ENCODE measurements around the gene FLNB. TPM values are rescaled to one million over a fixed set of nuclear protein-coding genes. Genes with fewer than 3 reads are reported as not detected.

Gene FLNB
- total RNA-seq, 1 experiment from 2014 or later: 127 TPM

GRCh38 chr3:58011580-58011979, 3.4 kb downstream of the FLNB start:
- Mint-ChIP-seq H3K4me1 (peaks cover 71% of the 10 kb centered on the region), H3K27ac (peak overlapping the region; percentile 81; the same call in 1 of the 2 replicates), H3K27me3 (ENCODE audit: low read depth) (no peaks in the 10 kb centered on the region), H3K9me3 (no peaks in the 10 kb centered on the region), H3K4me3 (peak overlapping the region; percentile 92), H3K36me3 (no peaks in the 10 kb centered on the region; the same call in 1 of the 2 replicates)
- POLR2A ChIA-PET: interaction anchor here (1.2 to 1.8 kb wide), 2 partner anchors 8 to 38 kb away, joined by 3 to 8 read pairs; no protein-coding TSS in a partner anchor
- DNase-seq (ENCODE audit: low spot score) (no peak), ATAC-seq (no peak)
- TF ChIP-seq ZNF396 (CRISPR knock-in tag; IDR thresholded peaks at IDR 0.05; ENCODE audit: borderline replicate concordance): no peak
- no peak for TF ChIP-seq E2F1 (CRISPR knock-in tag; IDR thresholded peaks at IDR 0.05)
- no peak for TF ChIP-seq NFATC4 (CRISPR knock-in tag; IDR thresholded peaks at IDR 0.05)
- no peak for TF ChIP-seq JUN (CRISPR knock-in tag; IDR thresholded peaks at IDR 0.05)
- TF ChIP-seq ZNF232 (CRISPR knock-in tag; IDR thresholded peaks at IDR 0.05): no peak
- no peak for TF ChIP-seq NFE2L1 (CRISPR knock-in tag; IDR thresholded peaks at IDR 0.05)
- no peak for TF ChIP-seq ZNF671 (CRISPR knock-in tag; IDR thresholded peaks at IDR 0.05)
- no peak for TF ChIP-seq E2F5 (CRISPR knock-in tag; IDR thresholded peaks at IDR 0.05)
- TF ChIP-seq TCF7 (CRISPR knock-in tag; IDR thresholded peaks at IDR 0.05; ENCODE audit: low read depth): no peak
- no peak for TF ChIP-seq RELA (CRISPR knock-in tag; IDR thresholded peaks at IDR 0.05; ENCODE audit: borderline replicate concordance)
- TF ChIP-seq MYBL2 (CRISPR knock-in tag; IDR thresholded peaks at IDR 0.05): no peak
- TF ChIP-seq ATF1 (CRISPR knock-in tag; IDR thresholded peaks at IDR 0.05): no peak
- no peak for TF ChIP-seq GABPB1 (CRISPR knock-in tag; IDR thresholded peaks at IDR 0.05)
- no peak for TF ChIP-seq ARID4B (CRISPR knock-in tag; IDR thresholded peaks at IDR 0.05; ENCODE audit: borderline replicate concordance)
- no peak for TF ChIP-seq MXD4 (CRISPR knock-in tag; IDR thresholded peaks at IDR 0.05; ENCODE audit: borderline replicate concordance)
- CTCF ChIA-PET: interaction anchor here (0.6 to 1.8 kb wide), 5 partner anchors 8 to 296 kb away, joined by 3 to 17 read pairs (median 5); partner anchors contain the start of genes HTD2 and RPP14

GRCh38 chr3:58012302-58012701, 4.1 kb downstream of the FLNB start:
- H3K27ac Mint-ChIP-seq: no peak overlapping the region; the same call in 1 of the 2 replicates
- H3K4me1 Mint-ChIP-seq: peaks cover 77% of the 10 kb centered on the region
- no peak for TF ChIP-seq ZNF281 (CRISPR knock-in tag; IDR thresholded peaks at IDR 0.05)
- TF ChIP-seq ZNF425 (CRISPR knock-in tag; conservative IDR thresholded peaks at IDR 0.05): no peak
- no peak for TF ChIP-seq ELF4 (CRISPR knock-in tag; IDR thresholded peaks at IDR 0.05; ENCODE audit: low read depth)
- TF ChIP-seq IRF2 (CRISPR knock-in tag; IDR thresholded peaks at IDR 0.05; ENCODE audit: borderline replicate concordance, low read depth): no peak
- no peaks in the 10 kb centered on the region; the same call in 1 of the 2 replicates for H3K36me3 Mint-ChIP-seq
- H3K9me3 Mint-ChIP-seq: no peaks in the 10 kb centered on the region
- DNase-seq (ENCODE audit: low spot score) (no peak), ATAC-seq (no peak)
- CTCF ChIA-PET: interaction anchor here (2.1 kb wide), 1 partner anchor 165 kb away, joined by 9 read pairs; no protein-coding TSS in a partner anchor
- H3K27me3 Mint-ChIP-seq (ENCODE audit: low read depth): no peaks in the 10 kb centered on the region
- POLR2A ChIA-PET: no interaction called here
- H3K4me3 Mint-ChIP-seq: no peak overlapping the region
